GM23338 (cell line): ENCODE results near the gene SCN2B. TPM values are rescaled to one million over a fixed set of nuclear protein-coding genes. Genes with fewer than 3 reads are reported as not detected.

Experiments
- ATAC-seq: fragments of 200-7000 bp; cut with Tn5 transposase; 3 replicates; pipeline ENCODE4 v1.9.1; 2020
- DNase-seq: peaks from one replicate; pipeline ENCODE4 v3.0.0-alpha.2; 2015; ENCODE audit warnings: low spot score
- H2AFZ ChIP-seq: fragments of 200-600 bp; sonication (generic); 2 replicates; pipeline ENCODE4 v1.8.0; 2016; ENCODE audit warnings: antibody characterized with exemption, mild to moderate bottlenecking, moderate library complexity
- H3F3A ChIP-seq: fragments of 200-600 bp; sonication (generic); replicated peaks from 2 replicates; pipeline ENCODE4 v1.8.0; 2017; ENCODE audit warnings: antibody characterized with exemption, mixed run types, low read depth
- H3K27ac ChIP-seq: fragments of 200-600 bp; sonication (generic); 2 replicates; pipeline ENCODE4 v1.6.1; 2016; ENCODE audit warnings: low read depth
- H3K27me3 ChIP-seq: fragments of 200-600 bp; sonication (generic); 2 replicates; pipeline ENCODE4 v1.8.0; 2016; ENCODE audit warnings: mild to moderate bottlenecking, mixed run types, moderate library complexity; ENCODE audit not compliant: insufficient read depth
- H3K36me3 ChIP-seq: fragments of 200-600 bp; sonication (generic); 2 replicates; pipeline ENCODE4 v1.8.0; 2016; ENCODE audit warnings: mild to moderate bottlenecking; ENCODE audit not compliant: insufficient read depth
- H3K4me1 ChIP-seq: fragments of 200-600 bp; sonication (generic); 2 replicates; pipeline ENCODE4 v1.8.0; 2016; ENCODE audit warnings: mild to moderate bottlenecking, moderate library complexity; ENCODE audit not compliant: insufficient read depth
- H3K4me2 ChIP-seq: fragments of 200-600 bp; sonication (generic); 2 replicates; pipeline ENCODE4 v1.7.1; 2017; ENCODE audit warnings: mixed run types
- H3K4me3 ChIP-seq: fragments of 200-600 bp; sonication (generic); 2 replicates; pipeline ENCODE4 v1.6.1; 2016; ENCODE audit warnings: mixed run types
- H3K79me2 ChIP-seq: fragments of 200-600 bp; sonication (generic); replicated peaks from 2 replicates; pipeline ENCODE4 v1.8.0; 2017; ENCODE audit warnings: mild to moderate bottlenecking; ENCODE audit not compliant: insufficient read depth
- H3K9me2 ChIP-seq: fragments of 200-600 bp; sonication (generic); 2 replicates; pipeline ENCODE4 v1.8.0; 2017; ENCODE audit not compliant: insufficient read depth
- H4K20me1 ChIP-seq: fragments of 200-600 bp; sonication (generic); replicated peaks from 2 replicates; pipeline ENCODE4 v1.8.0; 2017; ENCODE audit warnings: mild to moderate bottlenecking; ENCODE audit not compliant: insufficient read depth
- H3K27ac Mint-ChIP-seq: 2 replicates; pipeline ENCODE4 v1.8.0; 2020; ENCODE audit warnings: inconsistent platforms, mild to moderate bottlenecking, moderate library complexity, mixed read lengths
- H3K27me3 Mint-ChIP-seq: 3 replicates; pipeline ENCODE4 v1.8.0; 2022; ENCODE audit warnings: low read depth, mild to moderate bottlenecking, moderate library complexity, mixed read lengths, inconsistent platforms; ENCODE audit not compliant: insufficient read depth, poor library complexity
- H3K36me3 Mint-ChIP-seq: 3 replicates; pipeline ENCODE4 v1.8.0; 2021; ENCODE audit warnings: low read depth, mild to moderate bottlenecking, inconsistent platforms, moderate library complexity, mixed read lengths
- H3K4me1 Mint-ChIP-seq: 3 replicates; pipeline ENCODE4 v1.8.0; 2020; ENCODE audit warnings: mild to moderate bottlenecking, inconsistent platforms, mixed read lengths
- H3K4me3 Mint-ChIP-seq: 3 replicates; pipeline ENCODE4 v1.8.0; 2021; ENCODE audit warnings: moderate library complexity, mild to moderate bottlenecking, inconsistent platforms, mixed read lengths
- H3K9me3 Mint-ChIP-seq: 3 replicates; pipeline ENCODE4 v1.8.0; 2020; ENCODE audit warnings: moderate library complexity, mild to moderate bottlenecking, inconsistent platforms, mixed read lengths
- EZH2phosphoT487 ChIP-seq: fragments of 200-600 bp; sonication (generic); IDR thresholded peaks from one replicate; pipeline ENCODE4 v1.8.1; 2018; ENCODE audit warnings: antibody characterized with exemption; ENCODE audit not compliant: unreplicated experiment
- STAT1 ChIP-seq: IDR thresholded peaks from one replicate; pipeline ENCODE4 v1.6.1; 2016; ENCODE audit warnings: antibody characterized with exemption; ENCODE audit not compliant: unreplicated experiment
- ZNF114 ChIP-seq: fragments of 250-450 bp; sonication (Bioruptor Pico); IDR thresholded peaks from 2 replicates; pipeline ENCODE4 v1.5.0; 2020; ENCODE audit warnings: mild to moderate bottlenecking, moderate library complexity
- polyA plus RNA-seq: library from polyadenylated mRNA; unstranded; fragments of >200 nt; fragmentation: Nextera tagmentation; extraction: Ambion mirVana; gene quantifications from 2 replicates; pipeline ENCODE4 v1.2.1, GENCODE V29; 2016
- total RNA-seq: library from RNA; depleted of rRNA; stranded (reverse); fragments of >200 nt; shearing (Covaris generic); gene quantifications from 2 replicates; pipeline ENCODE4 v1.2.3, GENCODE V29; 2014
- TF ChIP-seq, protein P1 (sequence below): fragments of 250-450 bp; sonication (Bioruptor Pico); IDR thresholded peaks from 2 replicates; pipeline ENCODE4 v1.5.0; 2020; ENCODE audit warnings: mild to moderate bottlenecking, moderate library complexity
- TF ChIP-seq, protein P2 (sequence below), 2 experiments: fragments of 200-600 bp in 1 of 2; sonication (generic) in 1 of 2; conservative IDR thresholded peaks; 2 replicates each; pipeline versions ENCODE4 v1.5.1 to v1.6.1; 2016 to 2017; ENCODE audit warnings: antibody characterized with exemption in 2 of 2, low read depth in 2 of 2, mild to moderate bottlenecking in 2 of 2, moderate library complexity in 1 of 2
- TF ChIP-seq, protein P3 (sequence below): IDR thresholded peaks from one replicate; pipeline ENCODE4 v1.6.1; 2018; ENCODE audit warnings: antibody characterized with exemption; ENCODE audit not compliant: unreplicated experiment

Gene SCN2B
- total and polyA plus RNA-seq, 2 experiments from 2014 or later: 0.03 TPM; not detected in 1

DNA sequence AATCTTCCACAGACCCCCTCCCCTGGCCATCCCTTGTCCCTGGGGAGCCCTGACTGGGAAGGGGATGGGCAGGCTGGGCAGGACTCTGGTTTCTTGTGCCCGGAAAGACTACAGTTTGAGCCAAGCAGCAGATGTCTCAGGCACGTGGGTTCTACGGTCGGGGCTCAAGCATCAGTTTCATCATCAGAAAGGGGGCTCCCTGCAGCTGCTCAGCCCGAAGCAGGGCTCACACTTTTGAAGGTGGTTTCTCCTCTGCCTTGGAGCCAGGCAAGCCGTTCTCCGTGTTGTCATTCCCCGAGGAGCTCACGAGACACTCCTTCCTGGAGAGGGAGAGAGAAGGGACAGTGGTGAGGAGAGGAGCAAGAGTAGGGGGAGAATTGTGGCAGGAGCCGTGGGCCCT is 39.6 kb downstream of the SCN2B start (continued):
- no peak for TF ChIP-seq EZH2phosphoT487

DNA sequence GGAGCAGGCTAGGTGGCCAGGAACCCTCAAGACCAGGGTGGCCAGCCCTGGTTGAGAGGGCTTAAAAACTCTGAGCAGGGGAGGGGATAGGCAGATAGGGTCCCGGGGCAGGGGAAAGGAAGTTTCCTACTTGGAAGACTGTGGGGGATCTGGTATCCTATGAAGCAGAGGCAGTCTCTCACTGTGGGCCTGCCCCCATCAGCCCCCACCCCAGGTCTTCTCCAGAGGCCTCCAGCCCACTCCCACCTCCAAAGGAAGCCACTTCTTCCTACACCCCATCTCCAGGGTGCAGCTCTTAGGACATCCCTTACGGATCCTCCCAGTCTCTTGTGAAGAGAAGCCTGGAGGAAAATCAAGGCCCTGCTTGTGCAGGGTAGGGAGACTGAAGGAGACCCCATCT is 40.1 kb downstream of the SCN2B start:
- DNase-seq (no peak), ATAC-seq (no peak)
- H3K4me3 Mint-ChIP-seq: no peak overlapping the region
- H3K36me3 Mint-ChIP-seq: no peaks in the 10 kb centered on the region; the same call in 2 of the 3 replicates
- no peak overlapping the region for H2AFZ ChIP-seq
- no peaks in the 10 kb centered on the region for H3K27me3 ChIP-seq
- H3K4me2 ChIP-seq: no peak overlapping the region
- H3K36me3 ChIP-seq: no peaks in the 10 kb centered on the region
- no peak overlapping the region for H3K27ac ChIP-seq
- H3K4me1 ChIP-seq: no peaks in the 10 kb centered on the region
- H3K79me2 ChIP-seq: no peaks in the 10 kb centered on the region
- no peak overlapping the region for H3K4me3 ChIP-seq
- no peaks in the 10 kb centered on the region for H3K9me2 ChIP-seq
- no peaks in the 10 kb centered on the region for H4K20me1 ChIP-seq
- H3K4me1 Mint-ChIP-seq: peaks cover 6% of the 10 kb centered on the region
- H3F3A ChIP-seq: no peaks in the 10 kb centered on the region
- TF ChIP-seq STAT1: no peak
- TF ChIP-seq EZH2phosphoT487: no peak
- TF ChIP-seq, protein P1, sequence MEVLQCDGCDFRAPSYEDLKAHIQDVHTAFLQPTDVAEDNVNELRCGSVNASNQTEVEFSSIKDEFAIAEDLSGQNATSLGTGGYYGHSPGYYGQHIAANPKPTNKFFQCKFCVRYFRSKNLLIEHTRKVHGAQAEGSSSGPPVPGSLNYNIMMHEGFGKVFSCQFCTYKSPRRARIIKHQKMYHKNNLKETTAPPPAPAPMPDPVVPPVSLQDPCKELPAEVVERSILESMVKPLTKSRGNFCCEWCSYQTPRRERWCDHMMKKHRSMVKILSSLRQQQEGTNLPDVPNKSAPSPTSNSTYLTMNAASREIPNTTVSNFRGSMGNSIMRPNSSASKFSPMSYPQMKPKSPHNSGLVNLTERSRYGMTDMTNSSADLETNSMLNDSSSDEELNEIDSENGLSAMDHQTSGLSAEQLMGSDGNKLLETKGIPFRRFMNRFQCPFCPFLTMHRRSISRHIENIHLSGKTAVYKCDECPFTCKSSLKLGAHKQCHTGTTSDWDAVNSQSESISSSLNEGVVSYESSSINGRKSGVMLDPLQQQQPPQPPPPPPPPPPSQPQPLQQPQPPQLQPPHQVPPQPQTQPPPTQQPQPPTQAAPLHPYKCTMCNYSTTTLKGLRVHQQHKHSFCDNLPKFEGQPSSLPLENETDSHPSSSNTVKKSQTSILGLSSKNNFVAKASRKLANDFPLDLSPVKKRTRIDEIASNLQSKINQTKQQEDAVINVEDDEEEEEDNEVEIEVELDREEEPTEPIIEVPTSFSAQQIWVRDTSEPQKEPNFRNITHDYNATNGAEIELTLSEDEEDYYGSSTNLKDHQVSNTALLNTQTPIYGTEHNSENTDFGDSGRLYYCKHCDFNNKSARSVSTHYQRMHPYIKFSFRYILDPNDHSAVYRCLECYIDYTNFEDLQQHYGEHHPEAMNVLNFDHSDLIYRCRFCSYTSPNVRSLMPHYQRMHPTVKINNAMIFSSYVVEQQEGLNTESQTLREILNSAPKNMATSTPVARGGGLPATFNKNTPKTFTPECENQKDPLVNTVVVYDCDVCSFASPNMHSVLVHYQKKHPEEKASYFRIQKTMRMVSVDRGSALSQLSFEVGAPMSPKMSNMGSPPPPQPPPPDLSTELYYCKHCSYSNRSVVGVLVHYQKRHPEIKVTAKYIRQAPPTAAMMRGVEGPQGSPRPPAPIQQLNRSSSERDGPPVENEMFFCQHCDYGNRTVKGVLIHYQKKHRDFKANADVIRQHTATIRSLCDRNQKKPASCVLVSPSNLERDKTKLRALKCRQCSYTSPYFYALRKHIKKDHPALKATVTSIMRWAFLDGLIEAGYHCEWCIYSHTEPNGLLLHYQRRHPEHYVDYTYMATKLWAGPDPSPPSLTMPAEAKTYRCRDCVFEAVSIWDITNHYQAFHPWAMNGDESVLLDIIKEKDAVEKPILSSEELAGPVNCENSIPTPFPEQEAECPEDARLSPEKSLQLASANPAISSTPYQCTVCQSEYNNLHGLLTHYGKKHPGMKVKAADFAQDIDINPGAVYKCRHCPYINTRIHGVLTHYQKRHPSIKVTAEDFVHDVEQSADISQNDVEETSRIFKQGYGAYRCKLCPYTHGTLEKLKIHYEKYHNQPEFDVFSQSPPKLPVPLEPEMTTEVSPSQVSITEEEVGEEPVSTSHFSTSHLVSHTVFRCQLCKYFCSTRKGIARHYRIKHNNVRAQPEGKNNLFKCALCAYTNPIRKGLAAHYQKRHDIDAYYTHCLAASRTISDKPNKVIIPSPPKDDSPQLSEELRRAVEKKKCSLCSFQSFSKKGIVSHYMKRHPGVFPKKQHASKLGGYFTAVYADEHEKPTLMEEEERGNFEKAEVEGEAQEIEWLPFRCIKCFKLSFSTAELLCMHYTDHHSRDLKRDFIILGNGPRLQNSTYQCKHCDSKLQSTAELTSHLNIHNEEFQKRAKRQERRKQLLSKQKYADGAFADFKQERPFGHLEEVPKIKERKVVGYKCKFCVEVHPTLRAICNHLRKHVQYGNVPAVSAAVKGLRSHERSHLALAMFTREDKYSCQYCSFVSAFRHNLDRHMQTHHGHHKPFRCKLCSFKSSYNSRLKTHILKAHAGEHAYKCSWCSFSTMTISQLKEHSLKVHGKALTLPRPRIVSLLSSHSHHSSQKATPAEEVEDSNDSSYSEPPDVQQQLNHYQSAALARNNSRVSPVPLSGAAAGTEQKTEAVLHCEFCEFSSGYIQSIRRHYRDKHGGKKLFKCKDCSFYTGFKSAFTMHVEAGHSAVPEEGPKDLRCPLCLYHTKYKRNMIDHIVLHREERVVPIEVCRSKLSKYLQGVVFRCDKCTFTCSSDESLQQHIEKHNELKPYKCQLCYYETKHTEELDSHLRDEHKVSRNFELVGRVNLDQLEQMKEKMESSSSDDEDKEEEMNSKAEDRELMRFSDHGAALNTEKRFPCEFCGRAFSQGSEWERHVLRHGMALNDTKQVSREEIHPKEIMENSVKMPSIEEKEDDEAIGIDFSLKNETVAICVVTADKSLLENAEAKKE (CRISPR knock-in tag): no peak
- TF ChIP-seq, protein P2, sequence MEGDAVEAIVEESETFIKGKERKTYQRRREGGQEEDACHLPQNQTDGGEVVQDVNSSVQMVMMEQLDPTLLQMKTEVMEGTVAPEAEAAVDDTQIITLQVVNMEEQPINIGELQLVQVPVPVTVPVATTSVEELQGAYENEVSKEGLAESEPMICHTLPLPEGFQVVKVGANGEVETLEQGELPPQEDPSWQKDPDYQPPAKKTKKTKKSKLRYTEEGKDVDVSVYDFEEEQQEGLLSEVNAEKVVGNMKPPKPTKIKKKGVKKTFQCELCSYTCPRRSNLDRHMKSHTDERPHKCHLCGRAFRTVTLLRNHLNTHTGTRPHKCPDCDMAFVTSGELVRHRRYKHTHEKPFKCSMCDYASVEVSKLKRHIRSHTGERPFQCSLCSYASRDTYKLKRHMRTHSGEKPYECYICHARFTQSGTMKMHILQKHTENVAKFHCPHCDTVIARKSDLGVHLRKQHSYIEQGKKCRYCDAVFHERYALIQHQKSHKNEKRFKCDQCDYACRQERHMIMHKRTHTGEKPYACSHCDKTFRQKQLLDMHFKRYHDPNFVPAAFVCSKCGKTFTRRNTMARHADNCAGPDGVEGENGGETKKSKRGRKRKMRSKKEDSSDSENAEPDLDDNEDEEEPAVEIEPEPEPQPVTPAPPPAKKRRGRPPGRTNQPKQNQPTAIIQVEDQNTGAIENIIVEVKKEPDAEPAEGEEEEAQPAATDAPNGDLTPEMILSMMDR (conservative IDR thresholded peaks at IDR 0.05; ENCODE audit: low read depth in 2 of 2): no peak
- TF ChIP-seq, protein P3, sequence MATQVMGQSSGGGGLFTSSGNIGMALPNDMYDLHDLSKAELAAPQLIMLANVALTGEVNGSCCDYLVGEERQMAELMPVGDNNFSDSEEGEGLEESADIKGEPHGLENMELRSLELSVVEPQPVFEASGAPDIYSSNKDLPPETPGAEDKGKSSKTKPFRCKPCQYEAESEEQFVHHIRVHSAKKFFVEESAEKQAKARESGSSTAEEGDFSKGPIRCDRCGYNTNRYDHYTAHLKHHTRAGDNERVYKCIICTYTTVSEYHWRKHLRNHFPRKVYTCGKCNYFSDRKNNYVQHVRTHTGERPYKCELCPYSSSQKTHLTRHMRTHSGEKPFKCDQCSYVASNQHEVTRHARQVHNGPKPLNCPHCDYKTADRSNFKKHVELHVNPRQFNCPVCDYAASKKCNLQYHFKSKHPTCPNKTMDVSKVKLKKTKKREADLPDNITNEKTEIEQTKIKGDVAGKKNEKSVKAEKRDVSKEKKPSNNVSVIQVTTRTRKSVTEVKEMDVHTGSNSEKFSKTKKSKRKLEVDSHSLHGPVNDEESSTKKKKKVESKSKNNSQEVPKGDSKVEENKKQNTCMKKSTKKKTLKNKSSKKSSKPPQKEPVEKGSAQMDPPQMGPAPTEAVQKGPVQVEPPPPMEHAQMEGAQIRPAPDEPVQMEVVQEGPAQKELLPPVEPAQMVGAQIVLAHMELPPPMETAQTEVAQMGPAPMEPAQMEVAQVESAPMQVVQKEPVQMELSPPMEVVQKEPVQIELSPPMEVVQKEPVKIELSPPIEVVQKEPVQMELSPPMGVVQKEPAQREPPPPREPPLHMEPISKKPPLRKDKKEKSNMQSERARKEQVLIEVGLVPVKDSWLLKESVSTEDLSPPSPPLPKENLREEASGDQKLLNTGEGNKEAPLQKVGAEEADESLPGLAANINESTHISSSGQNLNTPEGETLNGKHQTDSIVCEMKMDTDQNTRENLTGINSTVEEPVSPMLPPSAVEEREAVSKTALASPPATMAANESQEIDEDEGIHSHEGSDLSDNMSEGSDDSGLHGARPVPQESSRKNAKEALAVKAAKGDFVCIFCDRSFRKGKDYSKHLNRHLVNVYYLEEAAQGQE: no peak
- no peak for TF ChIP-seq ZNF114 (CRISPR knock-in tag)
- H3K9me3 Mint-ChIP-seq: no peaks in the 10 kb centered on the region
- peaks cover 8% of the 10 kb centered on the region for H3K27me3 Mint-ChIP-seq
- no peak overlapping the region for H3K27ac Mint-ChIP-seq
